K562 (cell line): ENCODE measurements around the gene DBNL. TPM values are rescaled to one million over a fixed set of nuclear protein-coding genes. Genes with fewer than 3 reads are reported as not detected.

Experiments
- CHD1 ChIP-seq: fragments of 200-600 bp; sonication (generic); IDR thresholded peaks from one replicate; pipeline ENCODE4 v1.6.1; 2012; ENCODE audit warnings: mild to moderate bottlenecking, moderate library complexity, low read length, inconsistent platforms
- ETV5 ChIP-seq: sonication (generic); formaldehyde crosslinking; IDR thresholded peaks from 2 replicates; pipeline ENCODE4 v1.4.0; 2020; ENCODE audit warnings: low read depth, mild to moderate bottlenecking, missing genetic modification reagents
- KAT8 ChIP-seq: fragments of 450-650 bp; IDR thresholded peaks from 2 replicates; pipeline ENCODE4 v1.6.1; 2016; ENCODE audit warnings: low read depth, mild to moderate bottlenecking
- POU5F1 ChIP-seq: fragments of 150-350 bp; IDR thresholded peaks from 2 replicates; pipeline ENCODE4 v1.6.1; 2014; ENCODE audit warnings: borderline replicate concordance, low read length, low read depth, mild to moderate bottlenecking; ENCODE audit not compliant: partially characterized antibody
- SAP30 ChIP-seq: fragments of 200-600 bp; sonication (generic); IDR thresholded peaks from 2 replicates; pipeline ENCODE4 v1.6.1; 2012; ENCODE audit warnings: borderline replicate concordance, low read depth, mild to moderate bottlenecking, moderate library complexity, low read length, control low read depth, inconsistent platforms; ENCODE audit not compliant: insufficient read depth, poor library complexity, severe bottlenecking
- SIN3B ChIP-seq: fragments of 450-650 bp; IDR thresholded peaks from 2 replicates; pipeline ENCODE4 v1.6.1; 2017; ENCODE audit warnings: low read depth, mild to moderate bottlenecking, moderate library complexity
- TAF9B ChIP-seq: fragments of 450-650 bp; IDR thresholded peaks from 2 replicates; pipeline ENCODE4 v1.6.1; 2018; ENCODE audit warnings: mild to moderate bottlenecking; ENCODE audit not compliant: partially characterized antibody
- WHSC1 ChIP-seq: IDR thresholded peaks from one replicate; pipeline ENCODE4 v1.6.1; 2012; ENCODE audit warnings: low read length, control low read depth, inconsistent platforms
- polyA plus RNA-seq, 8 experiments: library from polyadenylated mRNA; depleted of rRNA in 4 of 8; stranded (reverse) in 5 of 8; unstranded in 3 of 8; fragments of >200 nt; fragmentation: Nextera tagmentation in 2 of 8; fragmentation: Illumina TruSeq in 1 of 8; extraction: Ambion mirVana in 2 of 8; extraction: Trizol in 1 of 8; gene quantifications; 2 replicates each; pipeline versions ENCODE4 v1.2.1 to v1.2.3, GENCODE V29; 2011 to 2014; ENCODE audit warnings: inconsistent platforms in 1 of 8, missing spikeins in 1 of 8
- total RNA-seq, 7 experiments: library from RNA; depleted of rRNA in 6 of 7; stranded (reverse); fragments of >200 nt in 6 of 7; fragmentation: Illumina TruSeq in 2 of 7; extraction: Trizol in 2 of 7; gene quantifications; 2 replicates each; pipeline versions ENCODE4 v1.2.1 to v1.2.3, GENCODE V29; 2011 to 2021; ENCODE audit warnings: low replicate concordance in 1 of 7
- TF ChIP-seq, protein P1 (sequence below): fragments of 200-600 bp; sonication (generic); IDR thresholded peaks from one replicate; pipeline ENCODE4 v1.6.1; 2012; ENCODE audit warnings: mild to moderate bottlenecking, low read depth, low read length, inconsistent platforms
- TF ChIP-seq, protein P2 (sequence below): sonication (generic); formaldehyde crosslinking; IDR thresholded peaks from 2 replicates; pipeline ENCODE4 v1.8.0; 2022; ENCODE audit warnings: missing genetic modification reagents, mild to moderate bottlenecking, moderate library complexity, borderline replicate concordance
- TF ChIP-seq, protein P3 (sequence below): IDR thresholded peaks from 3 replicates; pipeline ENCODE4 v1.6.1; 2011; ENCODE audit warnings: borderline replicate concordance, mild to moderate bottlenecking, moderate library complexity; ENCODE audit not compliant: insufficient read length; ENCODE audit errors: extremely low read depth

The DBNL gene
- total and polyA plus RNA-seq, 9 of the 15 experiments (the other 6 are each of a cell fraction or from before 2014, with no cell fraction given), result 1.9 to 65.1 (median 38.9) TPM

DNA sequence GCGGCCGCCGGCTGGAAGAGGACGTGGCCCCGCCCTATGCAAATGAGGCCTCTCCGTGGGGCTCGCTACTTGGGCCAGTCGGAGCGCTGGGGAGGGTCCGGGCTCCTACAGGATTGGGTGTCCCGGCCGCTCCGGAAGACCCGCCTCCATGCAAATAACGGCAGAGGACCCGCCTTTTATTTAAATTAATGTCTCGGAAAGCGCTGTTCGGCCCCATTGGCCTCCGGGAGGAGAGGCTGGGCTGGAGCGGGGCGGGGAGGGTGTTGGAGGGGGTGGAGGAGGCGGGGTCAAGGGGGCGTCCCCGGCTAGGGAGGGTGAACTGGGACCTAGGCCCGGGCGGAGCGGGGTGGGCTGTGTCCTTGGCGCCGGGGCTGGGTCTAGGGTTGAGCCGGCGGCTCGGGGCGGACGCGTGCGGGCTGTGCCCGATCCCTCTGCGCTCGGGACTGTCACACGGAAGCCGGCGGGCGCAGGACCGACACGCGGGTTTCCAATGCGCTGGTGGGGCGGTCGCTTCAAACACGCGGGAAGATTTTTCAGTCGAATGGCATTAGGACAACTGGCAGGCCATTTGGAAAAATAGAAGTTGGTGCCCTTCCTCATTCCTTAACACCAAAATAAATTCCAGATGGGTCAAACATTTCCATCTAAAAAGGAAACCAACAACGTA lies 38.2 kb downstream of the DBNL start (continued):
- TF ChIP-seq, protein P1, sequence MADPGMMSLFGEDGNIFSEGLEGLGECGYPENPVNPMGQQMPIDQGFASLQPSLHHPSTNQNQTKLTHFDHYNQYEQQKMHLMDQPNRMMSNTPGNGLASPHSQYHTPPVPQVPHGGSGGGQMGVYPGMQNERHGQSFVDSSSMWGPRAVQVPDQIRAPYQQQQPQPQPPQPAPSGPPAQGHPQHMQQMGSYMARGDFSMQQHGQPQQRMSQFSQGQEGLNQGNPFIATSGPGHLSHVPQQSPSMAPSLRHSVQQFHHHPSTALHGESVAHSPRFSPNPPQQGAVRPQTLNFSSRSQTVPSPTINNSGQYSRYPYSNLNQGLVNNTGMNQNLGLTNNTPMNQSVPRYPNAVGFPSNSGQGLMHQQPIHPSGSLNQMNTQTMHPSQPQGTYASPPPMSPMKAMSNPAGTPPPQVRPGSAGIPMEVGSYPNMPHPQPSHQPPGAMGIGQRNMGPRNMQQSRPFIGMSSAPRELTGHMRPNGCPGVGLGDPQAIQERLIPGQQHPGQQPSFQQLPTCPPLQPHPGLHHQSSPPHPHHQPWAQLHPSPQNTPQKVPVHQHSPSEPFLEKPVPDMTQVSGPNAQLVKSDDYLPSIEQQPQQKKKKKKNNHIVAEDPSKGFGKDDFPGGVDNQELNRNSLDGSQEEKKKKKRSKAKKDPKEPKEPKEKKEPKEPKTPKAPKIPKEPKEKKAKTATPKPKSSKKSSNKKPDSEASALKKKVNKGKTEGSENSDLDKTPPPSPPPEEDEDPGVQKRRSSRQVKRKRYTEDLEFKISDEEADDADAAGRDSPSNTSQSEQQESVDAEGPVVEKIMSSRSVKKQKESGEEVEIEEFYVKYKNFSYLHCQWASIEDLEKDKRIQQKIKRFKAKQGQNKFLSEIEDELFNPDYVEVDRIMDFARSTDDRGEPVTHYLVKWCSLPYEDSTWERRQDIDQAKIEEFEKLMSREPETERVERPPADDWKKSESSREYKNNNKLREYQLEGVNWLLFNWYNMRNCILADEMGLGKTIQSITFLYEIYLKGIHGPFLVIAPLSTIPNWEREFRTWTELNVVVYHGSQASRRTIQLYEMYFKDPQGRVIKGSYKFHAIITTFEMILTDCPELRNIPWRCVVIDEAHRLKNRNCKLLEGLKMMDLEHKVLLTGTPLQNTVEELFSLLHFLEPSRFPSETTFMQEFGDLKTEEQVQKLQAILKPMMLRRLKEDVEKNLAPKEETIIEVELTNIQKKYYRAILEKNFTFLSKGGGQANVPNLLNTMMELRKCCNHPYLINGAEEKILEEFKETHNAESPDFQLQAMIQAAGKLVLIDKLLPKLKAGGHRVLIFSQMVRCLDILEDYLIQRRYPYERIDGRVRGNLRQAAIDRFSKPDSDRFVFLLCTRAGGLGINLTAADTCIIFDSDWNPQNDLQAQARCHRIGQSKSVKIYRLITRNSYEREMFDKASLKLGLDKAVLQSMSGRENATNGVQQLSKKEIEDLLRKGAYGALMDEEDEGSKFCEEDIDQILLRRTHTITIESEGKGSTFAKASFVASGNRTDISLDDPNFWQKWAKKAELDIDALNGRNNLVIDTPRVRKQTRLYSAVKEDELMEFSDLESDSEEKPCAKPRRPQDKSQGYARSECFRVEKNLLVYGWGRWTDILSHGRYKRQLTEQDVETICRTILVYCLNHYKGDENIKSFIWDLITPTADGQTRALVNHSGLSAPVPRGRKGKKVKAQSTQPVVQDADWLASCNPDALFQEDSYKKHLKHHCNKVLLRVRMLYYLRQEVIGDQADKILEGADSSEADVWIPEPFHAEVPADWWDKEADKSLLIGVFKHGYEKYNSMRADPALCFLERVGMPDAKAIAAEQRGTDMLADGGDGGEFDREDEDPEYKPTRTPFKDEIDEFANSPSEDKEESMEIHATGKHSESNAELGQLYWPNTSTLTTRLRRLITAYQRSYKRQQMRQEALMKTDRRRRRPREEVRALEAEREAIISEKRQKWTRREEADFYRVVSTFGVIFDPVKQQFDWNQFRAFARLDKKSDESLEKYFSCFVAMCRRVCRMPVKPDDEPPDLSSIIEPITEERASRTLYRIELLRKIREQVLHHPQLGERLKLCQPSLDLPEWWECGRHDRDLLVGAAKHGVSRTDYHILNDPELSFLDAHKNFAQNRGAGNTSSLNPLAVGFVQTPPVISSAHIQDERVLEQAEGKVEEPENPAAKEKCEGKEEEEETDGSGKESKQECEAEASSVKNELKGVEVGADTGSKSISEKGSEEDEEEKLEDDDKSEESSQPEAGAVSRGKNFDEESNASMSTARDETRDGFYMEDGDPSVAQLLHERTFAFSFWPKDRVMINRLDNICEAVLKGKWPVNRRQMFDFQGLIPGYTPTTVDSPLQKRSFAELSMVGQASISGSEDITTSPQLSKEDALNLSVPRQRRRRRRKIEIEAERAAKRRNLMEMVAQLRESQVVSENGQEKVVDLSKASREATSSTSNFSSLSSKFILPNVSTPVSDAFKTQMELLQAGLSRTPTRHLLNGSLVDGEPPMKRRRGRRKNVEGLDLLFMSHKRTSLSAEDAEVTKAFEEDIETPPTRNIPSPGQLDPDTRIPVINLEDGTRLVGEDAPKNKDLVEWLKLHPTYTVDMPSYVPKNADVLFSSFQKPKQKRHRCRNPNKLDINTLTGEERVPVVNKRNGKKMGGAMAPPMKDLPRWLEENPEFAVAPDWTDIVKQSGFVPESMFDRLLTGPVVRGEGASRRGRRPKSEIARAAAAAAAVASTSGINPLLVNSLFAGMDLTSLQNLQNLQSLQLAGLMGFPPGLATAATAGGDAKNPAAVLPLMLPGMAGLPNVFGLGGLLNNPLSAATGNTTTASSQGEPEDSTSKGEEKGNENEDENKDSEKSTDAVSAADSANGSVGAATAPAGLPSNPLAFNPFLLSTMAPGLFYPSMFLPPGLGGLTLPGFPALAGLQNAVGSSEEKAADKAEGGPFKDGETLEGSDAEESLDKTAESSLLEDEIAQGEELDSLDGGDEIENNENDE, result no peak
- no peak for TF ChIP-seq CHD1
- TF ChIP-seq ETV5 (CRISPR knock-in tag), result no peak
- TF ChIP-seq SAP30, result no peak
- no peak for TF ChIP-seq SIN3B
- no peak for TF ChIP-seq POU5F1
- TF ChIP-seq TAF9B, result no peak
- no peak for TF ChIP-seq WHSC1
- no peak for TF ChIP-seq KAT8
- TF ChIP-seq, protein P2, sequence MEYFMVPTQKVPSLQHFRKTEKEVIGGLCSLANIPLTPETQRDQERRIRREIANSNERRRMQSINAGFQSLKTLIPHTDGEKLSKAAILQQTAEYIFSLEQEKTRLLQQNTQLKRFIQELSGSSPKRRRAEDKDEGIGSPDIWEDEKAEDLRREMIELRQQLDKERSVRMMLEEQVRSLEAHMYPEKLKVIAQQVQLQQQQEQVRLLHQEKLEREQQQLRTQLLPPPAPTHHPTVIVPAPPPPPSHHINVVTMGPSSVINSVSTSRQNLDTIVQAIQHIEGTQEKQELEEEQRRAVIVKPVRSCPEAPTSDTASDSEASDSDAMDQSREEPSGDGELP, result 0 out of 2 replicates have a peak, but pooled peaks have one; percentile 3
- TF ChIP-seq, protein P3, sequence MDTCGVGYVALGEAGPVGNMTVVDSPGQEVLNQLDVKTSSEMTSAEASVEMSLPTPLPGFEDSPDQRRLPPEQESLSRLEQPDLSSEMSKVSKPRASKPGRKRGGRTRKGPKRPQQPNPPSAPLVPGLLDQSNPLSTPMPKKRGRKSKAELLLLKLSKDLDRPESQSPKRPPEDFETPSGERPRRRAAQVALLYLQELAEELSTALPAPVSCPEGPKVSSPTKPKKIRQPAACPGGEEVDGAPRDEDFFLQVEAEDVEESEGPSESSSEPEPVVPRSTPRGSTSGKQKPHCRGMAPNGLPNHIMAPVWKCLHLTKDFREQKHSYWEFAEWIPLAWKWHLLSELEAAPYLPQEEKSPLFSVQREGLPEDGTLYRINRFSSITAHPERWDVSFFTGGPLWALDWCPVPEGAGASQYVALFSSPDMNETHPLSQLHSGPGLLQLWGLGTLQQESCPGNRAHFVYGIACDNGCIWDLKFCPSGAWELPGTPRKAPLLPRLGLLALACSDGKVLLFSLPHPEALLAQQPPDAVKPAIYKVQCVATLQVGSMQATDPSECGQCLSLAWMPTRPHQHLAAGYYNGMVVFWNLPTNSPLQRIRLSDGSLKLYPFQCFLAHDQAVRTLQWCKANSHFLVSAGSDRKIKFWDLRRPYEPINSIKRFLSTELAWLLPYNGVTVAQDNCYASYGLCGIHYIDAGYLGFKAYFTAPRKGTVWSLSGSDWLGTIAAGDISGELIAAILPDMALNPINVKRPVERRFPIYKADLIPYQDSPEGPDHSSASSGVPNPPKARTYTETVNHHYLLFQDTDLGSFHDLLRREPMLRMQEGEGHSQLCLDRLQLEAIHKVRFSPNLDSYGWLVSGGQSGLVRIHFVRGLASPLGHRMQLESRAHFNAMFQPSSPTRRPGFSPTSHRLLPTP, result no peak
